IPS DF 6.9 (cell line): Measurements from ENCODE around the gene KATNAL2.
"Not testable (repeated sequence)": the region's sequence is repeated elsewhere in the genome, so short reads cannot be mapped to it uniquely, and the experiment has no call there.

ENCODE experiments used
- DNase-seq: peaks from one replicate; pipeline ENCODE4 v3.0.0-alpha.2; 2013; ENCODE audit warnings: low read depth, low spot score
- H3K27ac ChIP-seq: one replicate; pipeline ENCODE4 v1.5.1; 2013; ENCODE audit warnings: low read length, control low read depth
- H3K27me3 ChIP-seq: 2 replicates; pipeline ENCODE4 v1.6.1; 2013; ENCODE audit warnings: mild to moderate bottlenecking, low read length; ENCODE audit not compliant: control insufficient read depth, insufficient read depth
- H3K36me3 ChIP-seq: 2 replicates; pipeline ENCODE4 v1.6.1; 2013; ENCODE audit warnings: low read length; ENCODE audit not compliant: control insufficient read depth, insufficient read depth
- H3K4me1 ChIP-seq: 2 replicates; pipeline ENCODE4 v1.6.1; 2013; ENCODE audit warnings: low read length; ENCODE audit not compliant: control insufficient read depth, insufficient read depth
- H3K4me3 ChIP-seq: 2 replicates; pipeline ENCODE4 v1.5.1; 2013; ENCODE audit warnings: mild to moderate bottlenecking, low read length
- H3K9me3 ChIP-seq: 2 replicates; pipeline ENCODE4 v1.6.1; 2013; ENCODE audit warnings: low read length, inconsistent platforms; ENCODE audit not compliant: control insufficient read depth, insufficient read depth
- WGBS: extraction: QIAGEN DNeasy Blood & Tissue Kit; methylation state at CpG from one replicate; pipeline ENCODE4 v1.1.7; 2013; ENCODE audit warnings: mixed read lengths, missing lambda C conversion rate; ENCODE audit not compliant: insufficient read length, insufficient coverage; 5-methylcytosine and 5-hydroxymethylcytosine counted together

Gene KATNAL2

GRCh38 chr18:46939337-46939963 lies 22.0 kb downstream of the KATNAL2 start:
- WGBS: no CpG with 5 or more reads among the region's 1 CpG
- Histone ChIP-seq H3K27me3 (no peaks in the 10 kb centered on the region), H3K4me1 (peaks cover 3% of the 10 kb centered on the region; the same call in 1 of the 2 replicates), H3K9me3 (no peaks in the 10 kb centered on the region), H3K27ac (no peak overlapping the region), H3K4me3 (no peak overlapping the region), H3K36me3 (no peaks in the 10 kb centered on the region)
- no peak for DNase-seq

DNA sequence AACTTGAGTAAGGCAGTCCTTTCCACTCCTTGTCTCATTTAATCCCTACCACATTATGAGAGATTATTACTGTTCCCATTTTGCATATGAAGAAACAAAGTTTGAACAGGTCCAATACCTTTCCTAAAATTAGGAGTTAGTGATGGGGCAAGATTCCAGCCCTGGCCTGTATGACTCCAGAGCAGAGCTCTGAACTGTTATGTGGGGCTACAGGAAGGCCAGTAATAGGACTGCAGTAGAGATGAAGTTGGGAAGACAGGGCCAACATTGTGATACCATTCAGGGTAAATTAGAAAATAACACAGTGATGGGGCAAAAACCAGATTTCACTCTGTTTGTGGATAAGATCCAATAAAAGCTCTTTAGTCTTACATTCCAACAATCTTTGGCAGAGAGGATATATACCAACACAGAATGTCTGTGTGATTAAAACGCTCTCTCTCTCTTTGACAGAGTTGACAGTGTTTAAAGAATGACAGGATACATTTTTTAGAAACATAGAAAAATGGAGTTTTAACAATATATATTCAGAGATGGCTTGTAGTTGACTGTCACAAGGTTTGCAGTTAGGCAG lies 22.7 kb downstream of the KATNAL2 start:
- Histone ChIP-seq H3K4me1 (peaks cover 3% of the 10 kb centered on the region; the same call in 1 of the 2 replicates), H3K36me3 (no peaks in the 10 kb centered on the region), H3K9me3 (no peaks in the 10 kb centered on the region), H3K27me3 (no peaks in the 10 kb centered on the region), H3K4me3 (no peak overlapping the region), H3K27ac (no peak overlapping the region)
- DNase-seq: no peak
- WGBS: no CpG with 5 or more reads among the region's 1 CpG

- Histone ChIP-seq H3K4me3 (no peak overlapping the region), H3K9me3 (no peaks in the 10 kb centered on the region), H3K27me3 (no peaks in the 10 kb centered on the region), H3K27ac (no peak overlapping the region), H3K4me1 (peaks cover 3% of the 10 kb centered on the region; the same call in 1 of the 2 replicates), H3K36me3 (no peaks in the 10 kb centered on the region)
- no CpG with 5 or more reads among the region's 2 CpGs for WGBS
- no peak for DNase-seq
Observed at GRCh38 chr18:46942646-46943045, 25.2 kb downstream of the KATNAL2 start.

DNA sequence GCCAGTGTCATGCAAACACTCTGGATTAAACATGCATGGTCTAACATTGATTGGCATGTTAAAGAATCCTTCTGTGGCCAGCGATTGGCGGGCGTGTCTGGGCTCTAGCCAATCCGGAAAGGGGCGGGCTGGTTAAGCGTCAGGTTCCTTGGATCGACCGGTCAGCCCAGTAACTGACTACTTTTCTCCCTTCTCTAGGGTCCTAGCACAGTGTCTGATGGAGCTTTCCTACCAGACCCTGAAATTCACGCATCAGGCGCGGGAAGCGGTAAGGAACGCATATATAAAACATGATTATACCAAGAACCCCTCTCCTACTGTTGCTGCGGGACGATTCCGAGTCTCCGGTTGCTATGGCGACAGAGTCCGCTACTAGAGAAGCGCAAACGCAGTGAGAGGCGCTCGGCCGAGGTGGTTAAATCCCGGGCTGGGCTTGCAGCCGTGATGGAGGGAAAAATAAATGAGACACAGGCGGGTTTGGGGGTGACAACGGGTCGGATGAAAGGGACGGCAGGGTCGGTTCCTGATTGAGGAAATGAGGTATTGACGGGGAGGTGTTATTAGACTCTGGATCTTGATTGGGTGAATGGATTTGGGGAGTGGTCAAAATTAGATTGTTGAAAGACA lies 29.4 kb downstream of the KATNAL2 start:
- Histone ChIP-seq H3K27ac (no peak overlapping the region), H3K36me3 (no peaks in the 10 kb centered on the region), H3K4me3 (peak overlapping the region; percentile 97), H3K27me3 (no peaks in the 10 kb centered on the region), H3K4me1 (no peaks in the 10 kb centered on the region), H3K9me3 (no peaks in the 10 kb centered on the region)
- peak; percentile 74 for DNase-seq
- no CpG with 5 or more reads among the region's 32 CpGs for WGBS

DNA sequence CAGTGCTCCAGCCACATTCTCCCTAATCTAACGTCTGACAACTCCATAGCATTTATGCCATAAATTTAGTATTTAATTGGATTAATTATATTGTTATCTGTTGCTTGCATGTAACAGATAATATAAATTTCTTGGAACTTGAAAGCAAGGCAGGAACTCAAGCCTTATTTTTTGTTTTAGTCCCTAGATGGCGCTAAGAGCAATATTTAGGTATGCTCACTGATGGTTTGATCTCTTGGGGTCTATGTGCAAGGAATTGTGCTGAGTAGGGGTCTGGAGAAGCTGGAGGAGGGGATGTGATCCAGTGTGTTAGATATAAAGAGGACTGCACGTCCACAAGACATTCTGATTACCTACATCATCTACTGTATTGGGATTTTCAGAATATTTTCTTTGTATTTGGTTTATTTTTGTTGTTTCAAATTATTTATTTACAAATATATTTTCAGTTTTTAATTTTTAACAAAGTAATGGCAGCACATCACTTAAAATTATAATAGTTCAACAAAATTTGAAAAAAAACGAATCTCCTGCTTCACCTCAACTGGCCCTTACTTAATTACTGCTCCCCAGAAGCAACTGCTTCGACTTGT lies 32.8 kb downstream of the KATNAL2 start:
- no peak for DNase-seq

GRCh38 chr18:46953195-46953594 lies 35.8 kb downstream of the KATNAL2 start:
- Histone ChIP-seq H3K27ac (no peak overlapping the region), H3K36me3 (no peaks in the 10 kb centered on the region), H3K27me3 (no peaks in the 10 kb centered on the region), H3K9me3 (no peaks in the 10 kb centered on the region), H3K4me1 (no peaks in the 10 kb centered on the region), H3K4me3 (no peak overlapping the region)
- WGBS: no CpG with 5 or more reads among the region's 5 CpGs
- DNase-seq: no peak

More for the DNA sequence above, 32.8 kb downstream of the KATNAL2 start:
- Histone ChIP-seq H3K27me3 (no peaks in the 10 kb centered on the region), H3K4me3 (no peak overlapping the region), H3K27ac (no peak overlapping the region), H3K36me3 (no peaks in the 10 kb centered on the region), H3K9me3 (no peaks in the 10 kb centered on the region), H3K4me1 (no peaks in the 10 kb centered on the region)
- no CpG with 5 or more reads among the region's 5 CpGs for WGBS

DNA sequence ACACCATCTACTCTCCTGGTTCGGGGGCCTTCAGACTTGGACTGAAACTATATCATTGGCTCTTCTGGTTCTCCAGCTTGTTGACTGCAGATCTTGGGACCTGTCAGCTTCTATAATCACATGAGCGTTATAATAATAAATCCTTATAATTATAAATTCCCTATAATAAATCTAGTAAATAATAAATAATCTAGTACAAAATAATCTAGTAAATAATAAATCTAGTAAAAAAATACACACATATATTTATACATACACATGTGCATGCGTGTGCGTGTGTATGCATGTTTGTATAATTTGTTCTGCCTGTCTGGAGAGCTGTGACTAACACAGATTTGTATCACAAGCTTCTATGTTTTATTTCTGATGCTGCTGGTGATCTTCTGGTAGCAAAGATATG lies 40.8 kb downstream of the KATNAL2 start:
- no peaks in the 10 kb centered on the region for H3K9me3 ChIP-seq
- no peak for DNase-seq
- no peak overlapping the region for H3K27ac ChIP-seq
- H3K36me3 ChIP-seq: no peaks in the 10 kb centered on the region
- no peaks in the 10 kb centered on the region for H3K27me3 ChIP-seq
- WGBS: no CpG with 5 or more reads among the region's 4 CpGs
- no peak overlapping the region for H3K4me3 ChIP-seq
- no peaks in the 10 kb centered on the region for H3K4me1 ChIP-seq

GRCh38 chr18:46963656-46964578 lies 46.5 kb downstream of the KATNAL2 start:
- not testable (repeated sequence) for H3K36me3 ChIP-seq, H3K4me1 ChIP-seq, DNase-seq, H3K27me3 ChIP-seq, H3K4me3 ChIP-seq, H3K9me3 ChIP-seq, H3K27ac ChIP-seq
- WGBS: no CpG with 5 or more reads among the region's 79 CpGs

DNA sequence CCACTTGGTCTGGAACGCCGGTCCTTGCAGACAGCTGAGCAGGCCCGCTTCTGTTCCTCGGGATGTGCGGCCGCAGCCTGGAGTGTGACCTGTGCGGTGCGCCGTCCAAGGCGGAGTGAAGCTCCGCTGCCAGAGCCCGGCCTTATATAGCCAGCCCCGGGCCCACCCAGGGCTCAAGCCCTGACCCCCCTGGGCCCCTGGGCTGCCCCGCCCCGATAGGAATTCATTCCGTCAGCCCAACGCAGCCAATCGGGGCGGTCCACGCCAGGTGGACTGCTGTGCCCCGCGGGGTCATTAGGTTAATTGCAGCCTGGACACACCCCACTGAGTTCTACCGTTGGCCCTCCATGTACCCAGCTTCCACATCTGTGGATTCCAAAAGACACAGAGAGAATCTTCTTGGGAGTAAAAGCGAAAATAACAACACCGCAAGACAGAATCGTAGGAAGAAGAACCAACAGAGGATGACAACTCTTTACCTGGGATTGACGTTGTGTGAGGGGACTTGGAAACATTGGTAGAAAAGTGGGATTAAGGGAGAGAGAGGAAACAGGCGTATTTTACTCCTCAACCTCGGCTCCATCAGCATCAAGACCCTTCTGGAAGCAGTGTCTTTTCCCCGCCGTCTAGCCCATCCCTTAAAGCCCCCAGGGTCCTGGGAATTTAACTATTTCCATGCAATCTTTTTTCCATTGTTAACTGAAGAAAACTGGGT lies 47.3 kb downstream of the KATNAL2 start:
- not testable (repeated sequence) for H3K4me3 ChIP-seq, H3K27me3 ChIP-seq, H3K27ac ChIP-seq, DNase-seq, H3K9me3 ChIP-seq, H3K4me1 ChIP-seq, H3K36me3 ChIP-seq
- WGBS: no CpG with 5 or more reads among the region's 31 CpGs
